ENCODE measurements around the gene RGS7BP.

RGS7BP gene

DNA sequence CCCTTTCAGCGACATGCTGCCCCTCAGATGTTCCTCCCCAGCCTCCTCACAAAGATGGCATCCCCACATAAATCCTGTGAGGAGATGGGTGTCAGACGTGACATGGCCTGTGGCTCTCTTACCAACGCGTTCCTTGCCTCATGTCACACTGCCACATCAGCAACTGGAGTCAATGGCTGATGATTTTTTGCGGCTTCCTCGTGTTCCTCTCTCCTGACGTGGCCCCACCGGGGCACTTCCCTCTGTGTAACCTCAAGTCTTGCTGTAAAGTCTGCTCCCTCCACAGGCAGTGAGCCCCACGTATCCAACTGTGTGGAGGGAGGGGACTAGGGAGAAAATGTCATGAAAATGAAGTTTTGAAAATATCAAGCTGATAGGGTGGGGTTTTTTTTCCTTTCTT lies 131.3 kb downstream of the RGS7BP start:
- DNase-seq = no peak

DNA sequence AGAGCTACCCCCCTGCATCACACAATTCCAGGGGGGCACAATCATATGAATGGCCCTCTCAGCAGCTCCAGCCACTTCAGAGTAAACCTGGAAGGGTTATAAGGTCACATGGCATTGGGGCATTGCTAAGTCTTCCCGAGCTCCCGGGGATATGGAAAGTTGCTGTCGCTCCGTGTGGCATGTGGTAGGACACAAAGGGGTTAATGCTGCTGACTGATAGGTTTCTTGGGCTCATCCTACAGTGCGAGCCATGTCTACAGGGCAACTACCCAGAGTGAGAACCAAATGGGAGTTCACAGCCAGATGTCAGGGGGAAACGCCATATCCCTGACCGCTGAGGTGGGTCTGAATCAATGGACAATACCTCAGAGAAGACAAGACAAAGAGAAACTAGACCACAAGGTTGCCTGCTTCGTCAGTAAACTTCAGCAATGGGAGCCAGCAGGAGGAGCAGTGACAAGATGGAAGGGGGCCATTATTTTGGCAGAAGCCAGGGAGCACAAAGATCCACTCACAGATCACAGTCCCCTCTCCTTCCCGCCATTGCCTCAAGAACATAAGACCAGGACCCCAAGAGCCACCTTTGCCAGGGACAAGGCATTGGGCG lies 132.1 kb downstream of the RGS7BP start:
- DNase-seq = no peak

DNA sequence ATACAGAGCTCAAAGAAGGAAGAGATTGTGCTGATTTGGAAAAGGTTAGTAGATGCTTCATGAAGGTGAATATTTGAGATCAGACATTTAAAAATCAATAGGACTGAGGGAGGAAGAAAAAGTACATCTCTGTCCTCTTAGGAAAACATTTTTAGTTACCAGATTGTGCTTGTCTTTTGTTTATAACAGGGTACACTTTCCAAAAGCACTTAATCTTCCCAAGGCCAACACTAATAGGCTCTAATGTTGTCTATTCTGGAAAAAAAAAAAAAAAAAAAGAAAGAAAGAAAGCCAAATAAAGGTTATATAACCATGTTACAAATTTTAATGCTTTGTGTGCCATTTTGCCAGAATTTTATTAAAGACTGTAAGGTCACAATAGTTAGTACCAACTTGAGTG lies 139.0 kb downstream of the RGS7BP start:
- DNase-seq = no peak

DNA sequence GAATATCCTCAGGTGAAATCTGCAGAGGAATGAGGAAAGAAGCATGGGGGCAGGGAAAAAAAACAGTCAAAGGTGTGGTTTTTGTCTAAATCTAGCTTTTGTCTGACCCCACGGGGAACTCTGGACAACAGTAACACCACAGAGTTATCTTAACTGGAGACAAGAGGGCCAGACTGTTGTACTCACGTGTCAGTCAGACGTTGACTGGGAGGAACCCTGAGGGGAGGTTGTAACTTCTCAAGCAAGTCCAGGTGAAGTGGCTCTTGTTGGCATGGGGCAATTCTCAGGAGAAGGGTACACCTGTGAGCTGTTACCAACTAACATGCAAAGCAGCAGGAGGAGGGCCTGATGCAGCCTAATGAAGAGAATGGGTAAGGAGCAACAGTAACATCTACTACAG lies 140.4 kb downstream of the RGS7BP start:
- no peak for DNase-seq

DNA sequence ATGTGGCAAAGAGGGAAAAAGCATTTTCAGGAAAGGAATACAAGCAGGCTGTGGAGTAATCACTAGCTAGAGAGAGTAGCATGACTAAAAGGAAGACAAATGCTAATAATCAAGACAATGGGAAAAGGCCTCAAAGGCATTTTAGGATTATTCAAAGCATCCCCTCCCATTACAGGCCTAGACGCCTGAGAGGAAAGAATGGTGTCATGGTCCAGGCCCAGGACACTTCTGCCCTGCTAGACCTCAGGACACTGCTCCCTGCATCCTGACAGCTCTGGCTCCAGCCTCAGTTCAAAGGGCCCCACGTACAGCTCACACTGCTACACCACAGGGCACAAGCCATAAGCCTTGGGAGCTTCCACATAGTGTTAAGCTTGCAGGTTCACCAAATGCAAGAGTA lies 143.7 kb downstream of the RGS7BP start:
- no peak for DNase-seq

DNA sequence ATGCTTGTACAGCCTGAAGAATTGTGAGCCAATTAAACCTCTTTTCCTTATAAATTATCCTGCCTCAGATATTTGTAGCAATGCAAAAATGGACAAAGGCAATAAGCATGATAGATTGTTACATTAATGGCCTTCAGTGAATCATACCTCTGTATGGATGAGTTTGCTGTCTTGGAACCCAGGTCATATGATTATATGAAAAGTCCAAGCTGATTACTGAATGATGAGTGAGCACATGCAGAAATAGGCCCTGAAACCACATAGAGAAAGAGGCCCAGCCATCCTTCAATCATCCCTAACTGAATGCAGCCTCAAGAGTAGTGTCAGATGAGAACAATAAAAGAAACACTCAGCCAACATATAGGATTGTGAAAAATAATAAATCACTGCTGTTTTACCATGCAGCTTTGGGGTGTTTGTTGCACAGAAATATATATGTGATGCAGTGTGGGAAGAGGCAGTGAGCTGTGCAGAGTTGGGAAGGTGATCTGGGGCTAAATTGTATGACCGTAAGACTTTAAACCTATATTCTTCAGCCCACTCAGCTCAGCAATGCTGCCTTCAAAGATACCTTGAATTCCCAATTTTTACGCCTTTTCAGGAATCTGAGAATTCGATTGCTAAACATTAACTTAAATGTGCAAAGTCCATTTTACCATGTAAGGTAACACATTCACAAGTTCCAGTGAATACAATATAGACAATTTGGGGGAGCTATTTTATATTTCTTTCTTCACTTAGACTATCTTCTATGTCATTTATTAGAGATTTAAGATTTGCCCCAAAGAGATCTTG lies 148.1 kb downstream of the RGS7BP start:
- no peak for DNase-seq

DNA sequence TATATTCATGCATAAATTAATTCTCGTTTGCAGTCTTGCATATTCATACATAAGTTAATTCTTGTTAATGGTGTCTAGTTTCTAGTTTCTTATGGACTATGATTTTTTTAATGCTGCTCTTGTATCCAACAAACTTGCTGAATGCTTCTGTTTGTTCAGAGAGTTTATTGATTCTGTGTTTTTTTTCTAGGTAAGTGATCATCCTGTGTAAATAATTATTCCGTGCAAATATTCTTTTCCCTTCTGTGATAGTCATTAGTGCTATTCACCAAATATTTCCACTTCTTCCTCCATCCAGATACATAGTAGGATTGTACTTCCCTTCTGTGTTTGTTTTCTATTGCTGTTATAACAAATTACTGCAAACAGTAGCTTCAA lies 148.7 kb downstream of the RGS7BP start:
- DNase-seq = no peak

DNA sequence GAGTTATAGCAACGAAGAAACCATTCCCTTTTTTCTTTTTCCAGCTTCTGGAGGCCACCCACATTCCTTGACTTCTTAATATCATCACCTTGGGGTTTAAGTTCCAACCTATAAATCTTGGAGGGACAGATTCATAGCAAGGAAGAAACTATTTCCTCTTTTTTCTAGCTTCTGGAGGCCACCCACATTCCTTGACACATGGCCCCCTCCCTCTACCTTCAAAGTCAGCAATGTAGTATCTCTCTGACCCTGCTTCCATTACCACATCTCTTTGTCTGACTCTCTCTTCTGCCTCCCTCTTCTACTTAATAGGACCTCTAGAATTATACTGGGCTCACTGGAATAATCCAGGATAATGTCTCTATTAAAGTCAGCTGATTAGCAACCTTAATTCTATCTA lies 149.8 kb downstream of the RGS7BP start:
- DNase-seq = no peak

DNA sequence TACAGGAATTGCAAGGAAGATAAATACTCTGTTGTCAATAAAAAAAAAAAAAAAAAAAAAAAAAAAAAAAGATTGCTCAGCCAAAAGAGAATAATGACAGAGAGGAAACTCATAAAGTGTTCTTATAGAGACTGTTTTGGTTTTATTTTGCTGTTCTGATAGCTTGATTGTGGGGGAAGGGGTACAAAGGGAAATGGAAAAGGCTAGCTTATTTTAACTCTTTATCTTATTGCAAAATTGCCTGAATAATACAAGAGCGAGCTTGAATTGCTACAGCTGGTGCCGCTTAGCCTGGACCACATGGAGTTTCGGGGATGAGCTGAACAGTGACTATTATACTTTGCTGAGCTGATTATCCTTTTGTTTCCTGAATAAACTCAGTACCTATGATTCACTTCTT lies 153.5 kb downstream of the RGS7BP start:
- DNase-seq = no peak
